DLD1 (cell line): ENCODE data around the gene STYX.

Source experiments
- in situ Hi-C: cut with HindIII; loops from 2 replicates; pipeline ENCODE4 v1.10.0; 2017; ENCODE audit warnings: low sequenced_read_pairs

The STYX gene

GRCh38 chr14:52729925-52730708 lies at the start of gene STYX:
TSS of gene STYX (plus strand) at chr14:52730166. CDS start at chr14:52730475, 309 bp downstream.
- in situ Hi-C loops, result no loop called here

- in situ Hi-C loops, result no loop called here
These were observed 45.9 kb upstream of the STYX start for GRCh38 chr14:52683985-52684520.

GRCh38 chr14:52686176-52686575 lies 43.8 kb upstream of the STYX start:
- in situ Hi-C loops, result no loop called here

- in situ Hi-C loops, result no loop called here
These were observed 38.8 kb upstream of the STYX start for GRCh38 chr14:52690983-52691760.

GRCh38 chr14:52692248-52692962 lies 37.6 kb upstream of the STYX start:
- in situ Hi-C loops, result no loop called here

- in situ Hi-C loops, result no loop called here
These were observed 36.9 kb upstream of the STYX start for GRCh38 chr14:52693036-52693435.

- in situ Hi-C loops, result no loop called here
These were observed 36.4 kb upstream of the STYX start for GRCh38 chr14:52693532-52693931.

- in situ Hi-C loops, result no loop called here
These were observed 35.0 kb upstream of the STYX start for GRCh38 chr14:52694761-52695480.

- in situ Hi-C loops, result no loop called here
These were observed 34.4 kb upstream of the STYX start, which contains the start of gene ERO1A for GRCh38 chr14:52695481-52696091. TSS of gene ERO1A (minus strand) at chr14:52695558. CDS start at chr14:52695481, 77 bp downstream.

- in situ Hi-C loops, result no loop called here
These were observed 29.2 kb upstream of the STYX start for GRCh38 chr14:52700701-52701172.

GRCh38 chr14:52701223-52701622 lies 28.7 kb upstream of the STYX start:
- in situ Hi-C loops, result no loop called here

- in situ Hi-C loops, result no loop called here
These were observed 26.7 kb upstream of the STYX start for GRCh38 chr14:52703225-52703624.

GRCh38 chr14:52703664-52704063 lies 26.3 kb upstream of the STYX start:
- in situ Hi-C loops, result no loop called here

- in situ Hi-C loops, result no loop called here
These were observed 23.7 kb upstream of the STYX start for GRCh38 chr14:52706286-52706685.

- in situ Hi-C loops, result no loop called here
These were observed 23.0 kb upstream of the STYX start, which contains the start of gene PSMC6 for GRCh38 chr14:52706724-52707706. TSS of gene PSMC6 (plus strand) at chr14:52707200. CDS start at chr14:52707220, 20 bp downstream.

GRCh38 chr14:52711666-52712065 lies 18.3 kb upstream of the STYX start:
- in situ Hi-C loops, result no loop called here

- in situ Hi-C loops, result no loop called here
These were observed 13.8 kb upstream of the STYX start for GRCh38 chr14:52716155-52716554.

GRCh38 chr14:52723514-52724359 lies 6.2 kb upstream of the STYX start:
- in situ Hi-C loops, result no loop called here
